Forelimb muscle (tissue), 1 donor: Measurements from ENCODE around the gene BICC1. TPM values are rescaled to one million over a fixed set of nuclear protein-coding genes. Genes with fewer than 3 reads are reported as not detected.

Experiments used
- DNase-seq: peaks from one replicate; pipeline ENCODE4 v3.0.0-alpha.2; 2013; ENCODE audit warnings: low read depth
- polyA plus RNA-seq: library from polyadenylated mRNA; unstranded; fragments of 120-200 nt; gene quantifications from one replicate; pipeline ENCODE4 v1.2.1, GENCODE V29; 2013; ENCODE audit not compliant: insufficient read length

Gene BICC1
- polyA plus RNA-seq, 1 donor, result 14.5 TPM

DNA sequence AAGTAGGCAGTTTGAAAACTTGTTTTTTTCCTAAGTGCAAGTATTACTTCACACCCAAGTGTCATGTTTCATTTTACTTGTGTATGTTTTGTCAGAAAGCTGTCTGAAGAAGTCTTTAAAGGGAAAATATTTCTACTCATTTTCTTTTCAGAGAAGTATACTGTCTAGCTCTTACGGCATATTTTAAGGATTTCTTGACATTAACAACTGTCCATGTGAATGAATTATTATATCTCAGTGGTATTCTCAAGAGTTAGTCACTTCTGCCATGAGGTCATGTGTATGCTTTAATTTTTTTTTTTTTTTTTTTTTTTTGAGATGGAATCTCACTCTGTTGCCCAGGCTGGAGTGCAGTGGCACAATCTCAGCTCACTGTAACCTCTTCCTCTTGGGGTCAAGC, 229.5 kb downstream of the BICC1 start:
- no peak for DNase-seq

DNA sequence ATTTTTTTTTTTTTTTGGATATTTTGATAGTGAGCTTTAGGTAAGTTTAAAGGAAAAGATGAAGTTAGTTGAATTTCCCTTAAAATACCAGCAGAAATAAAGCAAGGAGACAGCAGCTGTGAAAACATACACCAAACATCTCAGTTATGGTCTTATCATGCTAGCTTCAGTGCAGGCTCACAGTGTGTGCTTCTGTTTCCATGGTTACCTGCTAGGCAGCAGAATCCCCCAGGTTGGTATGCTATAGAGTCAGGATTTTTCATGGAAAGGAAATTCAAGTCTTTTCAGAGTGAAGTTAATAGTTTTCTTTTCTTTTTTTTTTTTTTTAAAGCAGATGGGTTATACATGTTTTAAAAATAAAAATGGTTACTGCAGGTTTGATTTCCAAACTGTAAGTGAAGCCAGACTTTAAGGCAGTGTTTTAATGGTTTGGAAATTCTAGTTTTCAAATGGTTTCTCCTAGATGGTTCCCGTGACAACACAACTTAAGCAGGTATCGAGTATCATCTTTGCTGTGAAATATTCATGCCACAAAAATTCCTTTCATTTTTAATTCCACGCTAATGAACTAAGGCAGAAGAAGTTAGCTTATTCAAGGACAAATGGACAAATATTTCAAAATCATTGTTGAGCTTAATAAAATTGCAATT, 230.9 kb downstream of the BICC1 start:
- DNase-seq, result no peak

DNA sequence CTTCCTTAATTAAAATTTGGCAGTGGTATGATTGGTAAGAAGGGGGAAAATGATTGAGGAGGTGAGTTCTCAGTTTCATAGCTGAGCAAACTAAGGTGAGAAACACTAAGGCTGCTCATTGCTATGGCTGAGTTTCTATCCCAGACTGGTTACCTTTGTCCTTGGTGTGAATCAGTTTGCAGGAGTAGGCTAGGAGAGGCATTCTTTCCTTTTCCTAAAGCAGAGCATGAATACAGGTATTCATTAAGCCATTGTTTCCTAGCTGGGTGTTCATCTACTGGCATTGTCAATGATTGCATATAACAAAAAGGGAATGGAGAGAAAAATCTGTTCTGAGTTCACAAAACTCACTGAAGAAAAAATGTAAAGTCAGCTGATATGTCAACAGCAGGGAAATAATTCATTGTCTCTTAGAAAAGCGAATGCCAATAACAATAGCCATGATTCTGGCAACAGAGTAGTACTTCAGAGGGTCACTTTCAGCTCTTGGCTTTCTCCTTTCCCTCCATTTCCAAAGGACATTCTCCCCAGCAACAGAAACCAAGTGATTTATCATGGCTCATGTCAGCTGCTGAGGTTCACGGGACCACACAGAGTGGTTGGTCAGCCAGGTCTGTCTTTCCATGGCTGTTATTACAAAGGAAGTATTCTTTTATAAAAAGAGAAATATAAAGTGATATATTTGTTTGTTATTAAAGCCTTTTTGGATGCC, 234.0 kb downstream of the BICC1 start:
- DNase-seq, result no peak

DNA sequence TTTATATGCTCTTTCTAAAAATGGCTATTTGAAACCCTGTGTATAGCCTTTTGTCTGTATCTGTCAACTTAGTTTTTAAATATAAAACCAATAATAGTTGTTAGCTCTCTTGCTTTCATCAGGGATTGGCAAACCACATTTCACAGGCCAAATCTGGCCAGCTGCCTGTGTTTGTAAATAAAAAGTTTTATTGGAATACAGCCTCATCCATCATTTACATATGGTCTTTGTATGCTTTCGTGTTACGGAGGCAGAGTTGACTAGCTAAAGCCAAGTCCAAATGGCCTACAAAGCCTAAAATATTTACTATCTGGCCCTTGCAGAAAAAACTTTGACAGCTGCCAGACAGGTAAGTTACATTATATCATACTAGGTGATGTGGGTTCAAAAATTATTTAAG, 235.0 kb downstream of the BICC1 start:
- no peak for DNase-seq

DNA sequence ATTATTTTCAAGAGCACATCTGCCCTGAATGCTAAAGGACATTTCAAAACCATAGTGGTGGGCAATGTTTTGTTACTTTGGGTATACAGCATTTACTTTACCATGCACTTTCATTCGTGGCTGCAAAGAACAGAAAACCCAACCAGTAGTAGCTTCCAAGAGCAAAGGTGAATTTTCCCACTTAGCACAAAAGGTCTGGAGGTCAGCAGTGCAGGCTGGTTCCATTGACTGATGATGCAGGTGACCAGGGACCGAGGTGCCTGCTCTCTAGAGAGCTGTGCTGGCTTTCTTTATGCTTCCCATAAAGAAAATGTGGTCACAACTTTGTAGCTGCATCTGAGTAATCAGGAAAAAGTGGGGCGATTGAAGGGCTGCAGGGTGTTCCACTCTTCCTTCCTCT, 240.0 kb downstream of the BICC1 start:
- no peak for DNase-seq

DNA sequence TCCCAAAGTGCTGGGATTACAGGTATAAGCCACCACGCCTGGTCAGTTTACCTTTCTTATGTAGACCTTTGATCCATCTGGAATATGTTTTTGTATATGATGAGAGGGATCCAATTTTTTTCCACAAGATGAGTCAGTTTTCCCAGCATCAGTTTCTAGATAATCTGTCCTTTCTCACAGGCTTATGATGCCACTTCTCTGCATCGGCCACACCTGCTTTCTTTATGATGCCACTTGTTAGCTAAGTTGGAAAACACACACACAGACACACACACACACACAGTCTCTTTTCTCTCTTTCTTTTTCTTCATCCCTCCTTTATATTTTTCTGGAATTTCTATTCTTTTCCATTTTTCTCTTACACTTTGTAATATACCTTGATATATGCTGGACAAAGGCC, 240.8 kb downstream of the BICC1 start:
- no peak for DNase-seq

DNA sequence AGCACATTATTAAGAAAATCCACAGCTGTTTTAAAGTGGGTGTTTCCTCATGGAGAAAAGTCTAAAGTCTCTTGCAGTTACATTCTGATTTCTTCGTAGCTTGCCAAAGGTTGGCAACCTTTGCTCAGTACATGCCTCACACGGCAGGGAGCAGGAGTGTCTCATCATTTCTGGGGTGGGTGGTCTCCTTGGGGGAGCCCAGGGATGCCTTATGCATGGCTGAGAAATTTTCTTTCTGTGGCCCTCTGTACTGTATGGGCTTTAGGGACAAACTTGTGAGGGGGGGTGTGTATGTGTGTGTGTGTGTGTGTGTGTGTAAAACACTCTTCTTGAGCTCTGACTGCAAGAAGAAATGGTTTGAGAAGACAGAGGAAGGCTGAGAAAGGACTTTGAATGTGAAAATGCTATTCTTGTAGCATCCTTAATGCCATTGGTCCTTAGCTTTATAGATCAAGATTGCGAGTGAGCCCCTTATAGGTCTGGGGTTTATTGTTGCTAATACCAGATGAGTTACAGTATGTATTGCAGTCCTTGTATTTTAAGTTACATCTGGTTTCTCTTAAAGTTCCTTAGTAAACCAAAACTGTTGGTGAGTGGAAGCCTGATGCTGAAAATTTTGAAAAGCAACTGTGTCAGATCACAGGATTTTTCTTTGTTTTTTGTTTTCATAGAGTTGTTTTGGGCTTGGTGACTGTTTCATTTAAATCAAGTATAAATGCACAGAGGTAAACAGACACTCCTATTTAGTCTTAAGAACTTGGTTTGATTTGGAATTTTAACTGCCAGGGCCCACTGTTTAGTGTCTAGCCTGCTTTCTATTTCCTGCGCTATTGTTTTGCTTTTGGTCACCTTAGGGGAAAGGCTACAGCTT, 242.0 kb downstream of the BICC1 start:
- no peak for DNase-seq

DNA sequence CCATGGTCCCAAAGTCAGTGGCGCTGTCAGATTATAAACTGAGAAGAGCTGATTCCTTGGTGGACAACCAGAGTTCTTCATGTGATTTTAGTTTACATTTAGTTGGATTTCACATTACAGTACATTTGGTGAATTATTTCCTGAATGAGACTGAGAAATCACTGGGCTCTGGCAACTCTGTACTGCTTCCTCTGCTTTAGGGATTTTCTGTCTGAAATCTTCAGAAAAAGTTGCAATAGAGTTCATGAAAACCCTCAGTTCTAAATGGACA, 242.6 kb downstream of the BICC1 start:
- DNase-seq, result no peak

DNA sequence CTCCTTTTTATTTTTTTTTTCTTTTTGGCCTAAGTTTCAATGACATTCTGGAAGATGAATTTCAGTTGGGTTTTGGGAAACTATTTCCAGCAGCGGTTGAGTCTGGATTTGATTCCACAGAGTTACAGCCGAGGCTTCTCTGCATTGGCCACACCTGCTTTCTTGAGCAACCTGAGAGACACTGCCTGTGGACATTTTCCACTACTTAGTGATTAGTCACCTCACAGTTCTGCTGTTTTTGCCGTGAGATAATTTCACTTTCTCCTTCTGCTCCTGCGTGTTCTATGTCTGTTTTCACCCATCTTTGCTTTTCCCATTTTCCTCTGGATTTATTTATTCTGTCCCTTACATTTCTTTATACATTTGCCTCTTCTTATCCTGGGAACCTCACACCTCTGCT, 243.0 kb downstream of the BICC1 start:
- no peak for DNase-seq

DNA sequence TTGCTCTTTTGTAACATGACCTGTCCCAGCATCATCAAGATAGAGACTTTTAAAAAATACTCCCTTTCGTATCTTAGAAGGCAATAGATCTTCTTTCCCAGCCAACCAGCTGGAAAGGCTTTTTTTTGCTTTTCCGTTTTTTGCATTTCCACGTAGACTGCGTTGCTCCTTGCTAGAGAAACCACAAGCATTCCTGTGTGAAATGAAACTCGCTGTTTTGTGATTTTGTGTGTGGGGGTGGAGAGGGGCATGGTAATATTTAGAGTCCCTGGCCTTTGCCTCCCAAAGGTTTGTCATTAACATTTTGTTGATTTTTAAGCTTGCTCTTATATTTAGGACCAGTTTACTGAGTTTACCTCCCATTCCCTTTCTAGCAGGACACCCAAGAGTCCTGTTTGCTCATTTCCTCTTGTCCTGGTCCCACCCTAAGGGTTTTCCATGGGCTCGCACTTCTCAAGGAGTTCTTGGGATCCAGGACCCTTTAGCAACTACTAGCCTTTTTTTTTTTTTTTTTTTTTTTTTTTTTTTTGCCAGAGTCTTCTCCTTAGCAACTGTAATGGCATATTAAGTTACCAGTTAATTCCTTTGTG, 243.6 kb downstream of the BICC1 start:
- no peak for DNase-seq

DNA sequence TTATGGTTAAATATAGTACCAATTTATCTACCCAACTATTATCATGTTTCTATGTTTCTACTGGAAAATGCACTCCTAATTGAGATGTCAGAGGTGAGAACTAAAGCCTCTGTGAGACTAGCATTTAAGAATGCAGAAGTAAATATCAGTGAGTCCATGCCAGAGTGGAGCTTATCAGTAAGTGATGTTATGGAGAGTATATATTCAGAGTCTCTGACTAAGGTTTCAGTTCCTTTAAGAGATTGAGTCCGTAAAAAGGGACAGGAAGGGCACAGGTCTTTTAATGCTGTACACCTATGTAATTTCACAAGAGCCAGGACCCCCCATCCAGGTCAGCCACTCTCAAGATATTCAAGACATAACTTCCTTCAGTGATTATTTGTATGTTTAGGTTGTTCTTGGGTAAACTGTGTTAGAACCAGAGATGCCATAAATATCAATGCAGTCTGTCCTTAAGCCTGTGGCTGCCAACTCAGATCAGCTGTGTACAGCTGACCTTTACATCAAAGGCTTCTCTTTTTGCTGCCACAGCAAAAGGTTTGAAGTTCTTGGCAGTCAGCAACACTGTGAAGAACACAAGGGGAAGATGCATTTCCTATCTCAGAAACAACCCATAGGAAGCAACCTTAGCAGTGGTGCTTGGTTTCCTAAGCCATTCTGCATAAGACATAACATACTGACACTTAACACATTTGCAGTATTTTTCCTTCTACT, 244.8 kb downstream of the BICC1 start:
- no peak for DNase-seq

DNA sequence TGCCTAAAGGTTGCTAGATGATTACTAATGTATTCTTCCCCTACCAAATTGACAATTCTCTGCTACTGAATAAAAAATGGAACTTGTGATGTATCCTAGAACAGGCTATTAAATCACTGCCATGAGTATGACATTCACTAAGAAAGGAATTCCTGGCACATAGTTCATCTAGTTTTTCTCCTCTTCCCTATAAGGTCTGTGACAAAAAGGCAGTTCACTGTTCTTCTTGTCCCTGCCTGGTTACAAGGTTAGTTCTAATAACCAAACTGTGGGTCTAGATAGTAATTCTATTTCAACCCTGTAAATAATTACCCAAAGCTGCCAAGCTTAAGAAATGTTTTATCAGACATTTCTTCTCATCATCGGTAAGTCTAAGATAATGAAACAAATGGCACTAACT, 245.6 kb downstream of the BICC1 start:
- DNase-seq, result no peak

DNA sequence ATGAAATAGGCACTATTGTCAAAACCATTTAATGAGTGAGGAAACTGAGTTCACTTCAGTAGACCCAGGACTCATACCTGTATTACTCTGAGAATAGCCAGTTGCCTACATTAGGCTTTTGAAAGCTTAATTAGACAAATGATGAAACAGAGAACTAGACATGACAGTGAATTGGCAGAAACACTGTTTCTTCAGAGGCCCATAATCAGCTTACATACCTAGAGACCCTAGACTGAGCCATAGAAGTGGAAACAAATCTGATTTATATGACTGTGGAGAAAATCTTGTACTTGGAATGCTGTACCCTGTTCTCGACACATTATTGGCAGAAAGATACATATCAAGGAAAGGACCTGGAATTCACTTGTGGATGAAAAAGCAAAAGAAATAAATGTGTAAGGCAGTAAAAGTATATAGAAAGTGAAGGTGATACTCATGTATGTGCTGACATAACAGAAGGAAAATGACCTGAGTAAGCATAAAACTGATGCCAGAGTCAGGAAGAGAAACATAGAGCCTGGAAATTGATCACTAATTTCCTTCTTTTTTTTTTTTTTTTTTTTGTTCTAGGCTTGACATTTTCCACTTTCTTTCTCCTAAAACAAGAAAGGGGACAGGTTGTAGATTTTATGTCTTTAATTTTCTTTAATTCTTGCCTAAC, 251.5 kb downstream of the BICC1 start:
- DNase-seq, result no peak

DNA sequence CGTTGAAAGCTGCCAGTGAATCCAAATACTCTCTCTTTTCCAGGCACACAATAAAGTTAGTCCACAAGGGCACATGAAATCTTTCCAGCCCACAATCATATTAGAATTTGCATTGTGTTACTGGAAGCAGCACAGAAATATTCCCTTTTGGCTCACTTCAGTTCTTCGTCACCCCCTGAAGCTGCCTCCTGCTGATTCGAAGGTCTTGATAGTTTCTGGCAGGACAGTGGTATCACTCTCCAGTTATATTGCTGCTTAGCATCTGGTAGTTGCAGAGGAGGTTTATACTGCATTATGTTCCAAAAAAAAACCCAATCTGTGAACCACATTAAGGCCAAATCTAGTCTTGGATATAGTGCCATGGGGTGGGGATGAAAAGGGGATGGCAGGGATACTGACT, 253.2 kb downstream of the BICC1 start:
- no peak for DNase-seq

DNA sequence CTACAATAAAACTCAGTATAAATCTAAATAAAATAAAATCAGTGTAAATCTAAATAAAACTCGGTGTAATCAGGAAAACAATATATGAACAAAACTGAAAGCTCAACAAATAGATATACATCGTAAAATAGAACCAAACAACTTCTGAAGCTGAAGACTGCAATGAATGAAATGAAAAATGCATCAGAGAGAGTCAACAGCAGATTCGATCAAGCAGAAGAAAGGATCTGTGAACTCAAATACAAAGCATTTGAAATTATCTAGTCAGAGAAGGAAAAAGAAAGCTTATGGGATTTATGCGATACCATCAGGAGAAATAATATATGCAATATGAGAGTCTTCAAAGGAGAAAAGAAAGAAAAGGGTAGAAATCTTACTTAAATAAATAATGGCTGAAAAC, 255.0 kb downstream of the BICC1 start:
- no peak for DNase-seq

DNA sequence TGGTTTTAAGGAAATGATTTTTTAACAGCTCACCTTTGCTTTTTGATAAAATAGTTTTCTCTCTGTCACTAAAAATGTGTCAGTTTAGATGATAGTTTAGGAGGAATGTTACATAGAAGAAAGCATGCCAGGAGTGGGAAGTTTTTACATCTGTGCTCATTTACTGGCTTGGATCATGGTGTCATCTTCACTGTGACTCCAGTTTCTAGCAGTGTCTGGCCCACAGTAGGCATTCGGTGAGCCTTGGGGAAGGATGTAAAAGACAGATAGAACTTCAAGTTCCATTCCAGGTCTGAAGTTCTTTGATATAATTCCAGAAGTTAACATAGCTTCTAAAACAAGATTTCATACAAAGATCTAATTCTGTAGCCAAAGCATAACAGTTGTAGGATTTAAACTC, 259.2 kb downstream of the BICC1 start:
- DNase-seq, result no peak

DNA sequence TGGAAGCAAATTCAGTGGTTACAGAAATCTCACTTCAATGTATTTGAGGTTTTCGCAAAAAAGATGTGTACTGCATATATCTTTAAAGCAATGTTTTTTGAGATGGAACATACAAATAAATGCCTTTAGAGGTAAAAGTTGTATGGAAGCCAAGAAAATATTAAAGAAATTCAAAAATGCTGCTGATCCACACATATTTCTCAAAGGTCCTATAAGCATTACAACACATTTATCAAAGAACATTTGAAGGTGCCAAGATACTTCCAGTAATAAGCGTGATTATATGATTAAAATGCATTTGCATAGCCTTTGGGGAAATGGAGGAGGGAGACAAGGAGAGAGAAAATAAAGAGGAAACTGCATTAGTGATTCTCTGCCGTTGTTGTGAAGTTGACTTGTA, 260.1 kb downstream of the BICC1 start:
- DNase-seq, result no peak

DNA sequence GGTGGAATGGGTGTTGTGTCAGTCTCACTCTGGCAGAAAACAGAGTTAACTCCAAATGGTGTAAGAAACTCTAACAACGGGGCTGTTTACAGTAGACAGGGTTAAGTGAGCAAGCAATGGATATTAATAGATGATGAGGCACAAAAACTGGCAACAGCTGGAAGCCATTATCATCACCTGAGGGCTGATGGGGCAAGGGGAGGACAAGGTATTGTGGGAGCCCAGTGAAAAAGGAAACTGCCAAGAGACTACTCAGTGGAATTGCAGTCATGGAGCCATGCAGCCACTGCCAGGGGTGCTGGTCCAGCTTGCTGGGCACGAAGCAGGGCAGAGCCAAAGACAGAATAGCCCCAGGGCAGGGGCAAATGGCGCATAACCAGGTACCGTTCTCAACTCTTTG, 260.7 kb downstream of the BICC1 start:
- DNase-seq, result no peak

DNA sequence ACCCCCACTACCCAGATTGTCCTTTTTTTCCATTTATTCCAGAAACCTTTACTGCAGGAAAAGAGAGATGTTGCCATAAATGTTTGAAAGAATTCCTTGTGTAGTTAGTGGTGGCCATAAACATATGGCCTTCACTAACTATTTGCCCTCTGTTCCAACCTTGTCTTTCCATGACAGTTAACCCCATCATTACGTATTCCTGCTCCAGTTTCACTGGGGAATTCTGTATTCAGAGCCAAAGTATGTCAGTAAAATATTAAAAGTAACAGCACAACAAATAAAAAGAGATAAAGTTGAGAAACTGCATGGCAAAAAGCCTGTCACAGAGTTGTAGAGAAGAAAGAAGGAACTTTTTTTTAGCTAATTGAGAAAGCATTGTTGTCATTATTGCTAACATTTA, 261.3 kb downstream of the BICC1 start:
- DNase-seq, result no peak

DNA sequence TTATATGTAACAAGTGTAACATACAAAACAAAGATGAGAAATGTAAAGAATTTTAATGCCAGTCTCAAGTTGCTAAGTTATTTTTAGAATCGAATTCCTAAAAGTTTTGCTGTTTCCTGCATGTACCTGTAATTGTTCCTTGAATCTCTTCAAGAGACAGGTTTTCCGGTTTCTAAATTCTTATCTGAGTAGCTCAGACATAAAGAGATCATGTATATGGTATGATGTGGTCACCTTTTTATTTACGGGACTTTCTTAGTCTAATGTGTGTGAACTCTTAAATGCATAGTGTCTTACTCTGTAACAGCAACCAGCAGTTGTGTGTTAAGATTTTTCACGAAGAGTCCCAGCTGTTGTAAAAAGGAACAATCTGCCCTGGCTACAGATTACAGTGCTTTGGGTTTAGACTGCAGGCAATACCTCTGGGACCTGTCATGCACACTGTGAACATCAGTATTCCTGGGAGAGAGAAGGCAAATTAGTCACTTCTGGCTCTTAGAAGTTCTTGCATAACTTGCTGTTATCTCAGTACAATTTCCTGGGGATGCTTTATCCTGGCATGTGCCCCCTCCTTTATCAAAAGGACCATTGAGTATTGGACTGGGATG, 263.4 kb downstream of the BICC1 start:
- no peak for DNase-seq
